C4-2B (cell line): ENCODE measurements around the gene MED13.

Experiments
- CTCF ChIP-seq: fragments of 450-650 bp; conservative IDR thresholded peaks from 2 replicates; pipeline ENCODE4 v1.5.1; 2017; ENCODE audit warnings: mild to moderate bottlenecking
- ZFX ChIP-seq: fragments of 450-650 bp; IDR thresholded peaks from 2 replicates; pipeline ENCODE4 v1.6.1; 2017

- TF ChIP-seq CTCF, result no peak
- no peak for TF ChIP-seq ZFX
Measured at GRCh38 chr17:61943117-61943516, 122.0 kb downstream of the MED13 start.
